Right lobe of liver (tissue), 4 donors: ENCODE results near the gene SOS2.

ENCODE experiments used
- POLR2A ChIP-seq: fragments of 450-650 bp; IDR thresholded peaks from one replicate; pipeline ENCODE4 v1.6.1; 2017; ENCODE audit warnings: antibody characterized with exemption, mild to moderate bottlenecking
- TF ChIP-seq, protein P1 (sequence below), 4 donors: fragments of 200-600 bp in 3 of 4; fragments of 450-650 bp in 1 of 4; IDR thresholded peaks; one replicate each; pipeline versions ENCODE4 v1.5.1 to v1.8.0; 2016 to 2022; ENCODE audit warnings: antibody characterized with exemption in 4 of 4, mild to moderate bottlenecking in 2 of 4
- donor health status: DM: no; HTN: no; CAD: no.
- donor health status: DM: no; HTN: no; CAD: no.
- donor health status: DM: no; HTN: yes; CAD: no.

DNA sequence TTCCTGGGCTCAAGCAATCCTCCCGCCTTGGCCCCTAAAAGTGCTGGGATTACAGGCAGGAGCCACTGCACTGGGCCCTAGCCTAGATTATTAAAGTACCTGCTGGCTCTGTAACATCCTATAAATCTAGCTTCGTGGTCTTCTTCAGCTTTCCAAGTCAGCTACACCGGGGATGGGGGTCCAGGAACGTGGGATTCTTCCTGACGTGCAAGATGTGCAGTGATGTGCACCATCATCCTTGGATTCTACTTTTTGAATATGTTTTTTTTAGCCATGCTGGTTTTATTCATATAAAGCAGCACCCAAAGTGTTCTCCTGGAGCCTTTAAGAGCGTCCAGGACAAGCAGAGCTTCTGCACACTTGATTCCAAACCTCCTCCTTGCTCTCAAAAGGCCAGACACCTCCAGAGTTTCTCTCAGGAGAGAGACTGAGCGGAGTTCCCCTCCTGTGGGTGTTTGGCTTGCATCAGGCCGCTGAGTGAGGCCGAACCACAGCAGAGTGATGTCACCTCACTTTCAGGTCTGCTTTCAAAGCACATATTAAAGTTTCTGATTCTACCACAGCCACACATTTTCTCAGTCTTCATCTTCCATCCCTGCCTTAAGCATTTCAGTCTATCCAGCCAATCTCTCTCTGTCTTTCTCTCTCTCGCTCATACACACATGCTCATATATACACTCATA, 148.5 kb downstream of the SOS2 start:
- no peak for TF ChIP-seq POLR2A
- TF ChIP-seq, protein P1, sequence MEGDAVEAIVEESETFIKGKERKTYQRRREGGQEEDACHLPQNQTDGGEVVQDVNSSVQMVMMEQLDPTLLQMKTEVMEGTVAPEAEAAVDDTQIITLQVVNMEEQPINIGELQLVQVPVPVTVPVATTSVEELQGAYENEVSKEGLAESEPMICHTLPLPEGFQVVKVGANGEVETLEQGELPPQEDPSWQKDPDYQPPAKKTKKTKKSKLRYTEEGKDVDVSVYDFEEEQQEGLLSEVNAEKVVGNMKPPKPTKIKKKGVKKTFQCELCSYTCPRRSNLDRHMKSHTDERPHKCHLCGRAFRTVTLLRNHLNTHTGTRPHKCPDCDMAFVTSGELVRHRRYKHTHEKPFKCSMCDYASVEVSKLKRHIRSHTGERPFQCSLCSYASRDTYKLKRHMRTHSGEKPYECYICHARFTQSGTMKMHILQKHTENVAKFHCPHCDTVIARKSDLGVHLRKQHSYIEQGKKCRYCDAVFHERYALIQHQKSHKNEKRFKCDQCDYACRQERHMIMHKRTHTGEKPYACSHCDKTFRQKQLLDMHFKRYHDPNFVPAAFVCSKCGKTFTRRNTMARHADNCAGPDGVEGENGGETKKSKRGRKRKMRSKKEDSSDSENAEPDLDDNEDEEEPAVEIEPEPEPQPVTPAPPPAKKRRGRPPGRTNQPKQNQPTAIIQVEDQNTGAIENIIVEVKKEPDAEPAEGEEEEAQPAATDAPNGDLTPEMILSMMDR (IDR thresholded peaks at IDR 0.05) = no peak
